OCI-M2 (cell line): ENCODE data around the gene HSFY2.
"Not testable (repeated sequence)": the region's sequence is repeated elsewhere in the genome, so short reads cannot be mapped to it uniquely, and the experiment has no call there.

Experiments
- DNase-seq: peaks from one replicate; lab custom pipeline; 2025; ENCODE audit not compliant: unreplicated experiment; lab: John Stamatoyannopoulos, UW

The HSFY2 gene, protein sequence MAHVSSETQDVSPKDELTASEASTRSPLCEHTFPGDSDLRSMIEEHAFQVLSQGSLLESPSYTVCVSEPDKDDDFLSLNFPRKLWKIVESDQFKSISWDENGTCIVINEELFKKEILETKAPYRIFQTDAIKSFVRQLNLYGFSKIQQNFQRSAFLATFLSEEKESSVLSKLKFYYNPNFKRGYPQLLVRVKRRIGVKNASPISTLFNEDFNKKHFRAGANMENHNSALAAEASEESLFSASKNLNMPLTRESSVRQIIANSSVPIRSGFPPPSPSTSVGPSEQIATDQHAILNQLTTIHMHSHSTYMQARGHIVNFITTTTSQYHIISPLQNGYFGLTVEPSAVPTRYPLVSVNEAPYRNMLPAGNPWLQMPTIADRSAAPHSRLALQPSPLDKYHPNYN

DNA sequence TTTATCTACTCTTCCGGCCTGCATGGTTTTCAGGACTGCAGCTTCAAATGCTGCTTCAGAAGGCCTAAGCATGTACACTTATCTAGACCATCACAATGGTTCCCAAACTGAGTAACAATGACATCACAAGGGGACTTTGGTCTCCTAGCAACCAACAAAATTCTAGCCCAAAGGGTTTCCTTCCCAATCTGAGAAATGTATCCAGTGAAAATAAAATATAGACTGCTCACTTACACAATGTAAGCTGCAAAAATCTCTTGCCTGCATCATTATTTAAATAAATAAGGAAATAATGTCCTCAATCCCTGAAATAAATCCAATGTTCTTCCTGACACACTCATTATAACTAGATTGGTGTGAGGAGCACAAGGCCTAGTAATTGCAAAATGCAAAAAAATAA lies at the start of gene HSFY2:
HSFY2 (minus strand) TSS at position 101 of the 400 bp plus-strand sequence. CDS start 117 bp downstream, outside the sequence.
- not testable (repeated sequence) for DNase-seq

DNA sequence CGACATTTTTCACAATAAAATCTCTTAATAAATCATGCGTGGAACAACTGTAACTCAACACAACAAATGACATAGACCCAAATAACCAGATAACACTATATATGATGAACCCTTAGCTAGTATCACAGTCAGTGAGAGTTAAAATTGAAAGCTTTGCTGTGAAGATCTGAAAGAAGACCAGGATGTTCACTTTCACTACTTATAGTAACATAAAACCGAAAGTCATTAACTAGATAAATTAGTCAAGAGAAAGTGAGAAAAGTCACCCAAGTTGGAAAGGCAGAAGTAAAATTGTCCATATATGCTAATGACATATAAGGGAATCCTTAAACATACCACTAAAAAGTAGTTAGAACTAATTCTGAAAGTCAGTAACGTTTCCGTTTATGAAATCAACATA lies 42.2 kb upstream of the HSFY2 start:
- not testable (repeated sequence) for DNase-seq

DNA sequence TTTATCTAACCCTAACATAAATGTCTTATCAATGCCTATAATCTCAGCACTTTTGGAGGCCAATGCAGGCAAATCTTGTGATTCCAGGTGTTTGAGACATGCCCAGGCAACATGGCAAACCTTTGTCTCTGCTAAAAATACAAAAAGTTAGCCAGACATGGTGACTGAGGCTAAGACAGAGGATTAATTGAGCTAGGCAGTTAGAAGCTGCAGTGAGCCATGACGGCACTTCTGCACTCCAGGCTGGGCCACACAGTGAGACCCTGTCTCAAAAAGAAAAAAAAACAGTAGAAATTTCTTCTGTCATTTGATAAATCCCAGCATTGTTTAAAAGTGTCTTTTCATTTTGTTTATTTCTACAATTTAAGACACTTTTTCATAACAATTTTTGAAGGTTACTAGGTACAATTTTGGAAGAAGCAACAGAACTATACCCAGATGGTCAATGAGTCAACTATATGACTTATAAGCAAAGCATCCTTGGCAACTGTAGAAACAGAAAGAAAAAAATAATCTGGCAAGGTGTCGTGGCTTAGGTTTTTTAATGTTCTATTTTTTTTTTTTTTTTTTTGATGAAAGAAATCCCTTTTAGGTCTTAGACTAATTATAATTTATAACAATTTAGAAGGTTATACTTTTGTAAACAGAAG lies 15.3 kb upstream of the HSFY2 start:
- DNase-seq = not testable (repeated sequence)

DNA sequence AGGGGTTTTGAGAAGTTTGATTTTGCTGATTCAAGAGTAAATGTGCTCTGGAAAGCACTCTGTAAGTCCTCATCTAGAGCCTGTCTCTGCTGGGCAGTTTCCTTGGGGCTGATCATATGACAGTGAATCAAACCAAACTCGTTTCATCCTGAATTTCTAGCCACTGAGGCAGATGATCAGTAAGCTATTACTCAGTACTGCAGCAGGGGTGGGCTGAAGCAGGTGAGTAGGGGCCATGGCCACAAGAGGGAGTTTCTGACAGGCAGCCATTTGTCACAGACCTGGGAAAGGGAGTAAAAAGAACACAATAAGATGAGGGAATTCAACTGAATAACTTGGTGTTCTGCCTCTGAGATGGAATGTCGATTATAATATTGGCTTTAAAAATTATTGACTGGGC lies 19.5 kb downstream of the HSFY2 start:
- DNase-seq = not testable (repeated sequence)

DNA sequence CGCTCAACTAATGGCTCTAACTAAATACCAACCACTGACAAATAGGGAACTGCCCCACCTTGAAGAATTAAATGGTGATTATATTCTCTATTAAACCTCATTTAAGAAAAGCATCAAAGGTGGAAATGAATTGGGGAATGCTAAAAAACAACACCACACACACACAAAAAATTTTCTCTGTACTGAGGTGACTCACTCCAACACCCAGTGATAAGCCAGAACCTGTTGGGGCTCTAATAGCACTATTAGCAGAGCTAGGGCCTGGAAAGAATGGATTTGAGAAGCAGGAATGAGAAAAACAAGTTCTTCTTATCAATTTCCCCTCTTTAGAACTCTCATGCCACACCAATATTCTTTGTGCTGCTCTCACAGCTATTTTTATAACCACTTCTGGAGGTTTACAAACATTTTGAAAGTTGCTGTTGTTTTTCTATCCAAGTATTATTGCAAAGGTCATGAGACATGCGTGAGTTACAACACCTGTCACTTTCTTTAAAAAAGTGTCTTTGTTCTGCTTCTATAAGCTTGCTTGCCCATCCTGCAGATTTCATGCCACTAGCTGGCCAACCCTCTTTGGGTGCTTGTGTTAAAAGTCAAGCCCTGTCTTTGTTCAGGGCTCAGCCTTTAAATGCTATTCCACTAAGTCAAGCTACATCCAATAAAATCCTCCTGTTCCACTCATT lies 20.3 kb downstream of the HSFY2 start:
- not testable (repeated sequence) for DNase-seq

DNA sequence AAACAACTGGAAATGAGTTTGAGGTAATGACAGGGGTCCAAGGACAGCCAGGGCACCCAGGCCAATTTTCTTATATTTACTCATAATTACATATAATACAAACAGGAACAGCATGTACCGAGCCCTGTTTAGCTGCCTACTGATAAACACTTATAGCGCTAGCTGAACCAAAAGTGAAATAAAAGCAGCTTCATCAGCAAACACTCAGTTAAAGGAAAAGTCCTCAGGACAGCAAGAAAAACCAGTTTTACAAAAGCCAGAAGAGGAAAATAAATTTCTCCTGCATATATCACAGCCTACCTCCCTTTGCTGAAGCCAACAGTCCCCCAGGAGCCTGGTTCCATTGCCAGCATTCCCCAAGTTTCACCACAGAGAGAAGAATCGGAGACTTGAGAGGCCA lies 49.8 kb downstream of the HSFY2 start:
- DNase-seq = not testable (repeated sequence)
